ENCODE data around the gene PAQR8. TPM values are rescaled to one million over a fixed set of nuclear protein-coding genes. Genes with fewer than 3 reads are reported as not detected.

The PAQR8 gene
- total and polyA plus RNA-seq, 2 donors (not counting 1 experiment from before 2014, with no cell fraction given): 2.3 to 8.5 TPM

GRCh38 chr6:52400313-52401041 is 38.5 kb downstream of the PAQR8 start:
- H3K79me2 ChIP-seq (ENCODE audit: control insufficient read depth, insufficient read depth, low read length): peaks cover 6% of the 10 kb centered on the region
- intact Hi-C loops (cut with micrococcal nuclease): no loop called here
- H3K4me1 ChIP-seq (ENCODE audit: control insufficient read depth in 2 of 2, insufficient read depth in 2 of 2, low read length in 2 of 2): peaks cover 5 to 15% of the 10 kb centered on the region in 2 donors
- TF ChIP-seq EZH2 (IDR thresholded peaks at IDR 0.05; ENCODE audit: borderline replicate concordance, insufficient read depth, low read depth, low read length, poor library complexity, severe bottlenecking): no peak
- no peak for TF ChIP-seq CTCF (IDR thresholded peaks at IDR 0.05)
- no peak overlapping the region for H3K27ac Mint-ChIP-seq
- H3K36me3 ChIP-seq (replicated peaks in 1 of 2; ENCODE audit: control extremely low read depth in 1 of 2, control insufficient read depth in 1 of 2, extremely low read depth in 1 of 2, insufficient read depth in 2 of 2, low read length in 1 of 2): peaks cover 0 to 14% of the 10 kb centered on the region in 2 experiments
- peaks cover 28% of the 10 kb centered on the region for H3K4me1 Mint-ChIP-seq
- H3K27ac ChIP-seq (ENCODE audit: low read length in 2 of 2): no peak overlapping the region
- no peaks in the 10 kb centered on the region for H3K27me3 Mint-ChIP-seq
- no peak overlapping the region for H3K4me3 Mint-ChIP-seq
- H2AFZ ChIP-seq (ENCODE audit: insufficient read depth, low read depth, low read length, poor library complexity, severe bottlenecking): no peak overlapping the region
- no peak overlapping the region for H3K4me3 ChIP-seq (ENCODE audit: control extremely low read depth in 1 of 5, extremely low read depth in 1 of 5, insufficient read depth in 1 of 5, low read depth in 2 of 5, low read length in 4 of 5)
- H3K4me2 ChIP-seq (replicated peaks; ENCODE audit: low read depth, low read length, poor library complexity, severe bottlenecking): no peak overlapping the region
- CTCF ChIA-PET: interaction anchor here (0.8 to 9.2 kb wide), 21 partner anchors 9 to 263 kb away, joined by 3 to 174 read pairs (median 4); partner anchors contain the start of genes MCM3 and PAQR8
- H4K20me1 ChIP-seq (ENCODE audit: control insufficient read depth, insufficient read depth, low read length, poor library complexity, severe bottlenecking): no peaks in the 10 kb centered on the region
- no peaks in the 10 kb centered on the region for H3K27me3 ChIP-seq (replicated peaks in 1 of 4; ENCODE audit: control extremely low read depth in 1 of 4, control insufficient read depth in 3 of 4, insufficient read depth in 4 of 4, low read length in 3 of 4)
- ATAC-seq (ENCODE audit: low read depth) (no peak), DNase-seq (no peak)
- no peaks in the 10 kb centered on the region for H3K9me3 ChIP-seq (ENCODE audit: control extremely low read depth in 1 of 3, control insufficient read depth in 2 of 3, insufficient read depth in 1 of 3, low read length in 2 of 3)
- whole genome bisulfite sequencing (ENCODE audit: insufficient coverage): 100% methylated on average over 2 of the region's 2 CpGs
- no peak overlapping the region for H3K9ac ChIP-seq (ENCODE audit: low read length)
- POLR2A ChIA-PET: no interaction called here
- no peaks in the 10 kb centered on the region for H3K9me3 Mint-ChIP-seq (ENCODE audit: insufficient read depth)

GRCh38 chr6:52403086-52403485 is 41.1 kb downstream of the PAQR8 start:
- Histone ChIP-seq H2AFZ (ENCODE audit: insufficient read depth, low read depth, low read length, poor library complexity, severe bottlenecking) (no peak overlapping the region), H4K20me1 (ENCODE audit: control insufficient read depth, insufficient read depth, low read length, poor library complexity, severe bottlenecking) (no peaks in the 10 kb centered on the region), H3K79me2 (ENCODE audit: control insufficient read depth, insufficient read depth, low read length) (no peaks in the 10 kb centered on the region), H3K9me3 (ENCODE audit: control extremely low read depth in 1 of 3, control insufficient read depth in 2 of 3, insufficient read depth in 1 of 3, low read length in 2 of 3) (no peaks in the 10 kb centered on the region), H3K9ac (ENCODE audit: low read length) (no peak overlapping the region), H3K36me3 (replicated peaks in 1 of 2; ENCODE audit: control extremely low read depth in 1 of 2, control insufficient read depth in 1 of 2, extremely low read depth in 1 of 2, insufficient read depth in 2 of 2, low read length in 1 of 2) (peaks cover 0 to 14% of the 10 kb centered on the region in 2 experiments), H3K4me1 (ENCODE audit: control insufficient read depth in 2 of 2, insufficient read depth in 2 of 2, low read length in 2 of 2) (peaks cover 0 to 6% of the 10 kb centered on the region in 2 donors), H3K4me2 (replicated peaks; ENCODE audit: low read depth, low read length, poor library complexity, severe bottlenecking) (no peak overlapping the region), H3K27me3 (replicated peaks in 1 of 4; ENCODE audit: control extremely low read depth in 1 of 4, control insufficient read depth in 3 of 4, insufficient read depth in 4 of 4, low read length in 3 of 4) (no peaks in the 10 kb centered on the region), H3K4me3 (ENCODE audit: control extremely low read depth in 1 of 5, extremely low read depth in 1 of 5, insufficient read depth in 1 of 5, low read depth in 2 of 5, low read length in 4 of 5) (no peak overlapping the region), H3K27ac (ENCODE audit: low read length in 2 of 2) (no peak overlapping the region)
- WGBS (ENCODE audit: insufficient coverage): over 99% methylated on average over 26 of the region's 26 CpGs
- ChIA-PET POLR2A (no interaction called here), CTCF (interaction anchor here (1.4 to 9.2 kb wide), 3 partner anchors 12 to 118 kb away, joined by 5 to 174 read pairs (median 30); partner anchors contain the start of gene MCM3)
- no peak overlapping the region for H3K27ac Mint-ChIP-seq
- no peak for DNase-seq
- TF ChIP-seq CTCF (IDR thresholded peaks at IDR 0.05) (no peak), EZH2 (IDR thresholded peaks at IDR 0.05; ENCODE audit: borderline replicate concordance, insufficient read depth, low read depth, low read length, poor library complexity, severe bottlenecking) (no peak)
- peaks cover 11% of the 10 kb centered on the region for H3K4me1 Mint-ChIP-seq
- H3K4me3 Mint-ChIP-seq: no peak overlapping the region
- intact Hi-C loops (cut with micrococcal nuclease): no loop called here
- no peaks in the 10 kb centered on the region for H3K27me3 Mint-ChIP-seq
- no peak for ATAC-seq (ENCODE audit: low read depth)
- H3K9me3 Mint-ChIP-seq (ENCODE audit: insufficient read depth): no peaks in the 10 kb centered on the region
